Smooth muscle cell (in vitro differentiated cells): ENCODE results near the gene MSH5. TPM values are rescaled to one million over a fixed set of nuclear protein-coding genes. Genes with fewer than 3 reads are reported as not detected.

Source experiments
- DNase-seq: peaks from one replicate; lab custom pipeline; 2025; ENCODE audit not compliant: unreplicated experiment; lab: John Stamatoyannopoulos, UW
- H2AFZ ChIP-seq: fragments of 200-600 bp; sonication (generic); 2 replicates; pipeline ENCODE4 v1.6.0; 2016; ENCODE audit warnings: antibody characterized with exemption, low read depth, mild to moderate bottlenecking
- H3F3A ChIP-seq: fragments of 200-600 bp; sonication (generic); 2 replicates; pipeline ENCODE4 v1.6.0; 2017; ENCODE audit warnings: antibody characterized with exemption, low read depth
- H3K27ac ChIP-seq: fragments of 200-600 bp; sonication (generic); 2 replicates; pipeline ENCODE4 v1.5.1; 2016; ENCODE audit warnings: low read depth, mild to moderate bottlenecking
- H3K27me3 ChIP-seq: fragments of 200-600 bp; sonication (generic); 2 replicates; pipeline ENCODE4 v1.6.1; 2016; ENCODE audit warnings: low read depth, mild to moderate bottlenecking
- H3K36me3 ChIP-seq: fragments of 200-600 bp; sonication (generic); 2 replicates; pipeline ENCODE4 v1.5.1; 2016; ENCODE audit warnings: low read depth
- H3K4me1 ChIP-seq: fragments of 200-600 bp; sonication (generic); 2 replicates; pipeline ENCODE4 v1.5.1; 2016; ENCODE audit warnings: low read depth
- H3K4me2 ChIP-seq: fragments of 200-600 bp; sonication (generic); 2 replicates; pipeline ENCODE4 v1.6.0; 2016; ENCODE audit warnings: mild to moderate bottlenecking
- H3K4me3 ChIP-seq: fragments of 200-600 bp; sonication (generic); 2 replicates; pipeline ENCODE4 v1.5.1; 2016; ENCODE audit warnings: mild to moderate bottlenecking
- H3K79me2 ChIP-seq: fragments of 200-600 bp; sonication (generic); 2 replicates; pipeline ENCODE4 v1.6.0; 2016; ENCODE audit warnings: low read depth, mild to moderate bottlenecking
- H3K9ac ChIP-seq: fragments of 200-600 bp; sonication (generic); 2 replicates; pipeline ENCODE4 v1.6.0; 2016; ENCODE audit warnings: low read depth
- H3K9me3 ChIP-seq: fragments of 200-600 bp; sonication (generic); replicated peaks from 2 replicates; pipeline ENCODE4 v1.5.1; 2016; ENCODE audit warnings: low read depth
- H4K20me1 ChIP-seq: fragments of 200-600 bp; sonication (generic); 2 replicates; pipeline ENCODE4 v1.6.0; 2016; ENCODE audit warnings: low read depth
- WGBS: methylation state at CpG from one replicate; pipeline ENCODE4 v1.1.7; 2016; ENCODE audit warnings: low lambda C conversion rate; 5-methylcytosine and 5-hydroxymethylcytosine counted together
- polyA plus RNA-seq: library from polyadenylated mRNA; unstranded; fragments of >200 nt; fragmentation: Nextera tagmentation; extraction: Ambion mirVana; gene quantifications from 2 replicates; pipeline ENCODE4 v1.2.1, GENCODE V29; 2016
- total RNA-seq: library from RNA; depleted of rRNA; stranded (reverse); fragments of >200 nt; gene quantifications from 2 replicates; pipeline ENCODE4 v1.2.3, GENCODE V29; 2014
- TF ChIP-seq, protein P1 (sequence below): fragments of 200-600 bp; sonication (generic); IDR thresholded peaks from 2 replicates; pipeline ENCODE4 v1.5.1; 2017; ENCODE audit warnings: borderline replicate concordance, mild to moderate bottlenecking, antibody characterized with exemption; ENCODE audit not compliant: insufficient read depth, poor library complexity, severe bottlenecking

Gene MSH5
- total and polyA plus RNA-seq, 2 experiments from 2014 or later: 4.7 to 10.6 TPM

DNA sequence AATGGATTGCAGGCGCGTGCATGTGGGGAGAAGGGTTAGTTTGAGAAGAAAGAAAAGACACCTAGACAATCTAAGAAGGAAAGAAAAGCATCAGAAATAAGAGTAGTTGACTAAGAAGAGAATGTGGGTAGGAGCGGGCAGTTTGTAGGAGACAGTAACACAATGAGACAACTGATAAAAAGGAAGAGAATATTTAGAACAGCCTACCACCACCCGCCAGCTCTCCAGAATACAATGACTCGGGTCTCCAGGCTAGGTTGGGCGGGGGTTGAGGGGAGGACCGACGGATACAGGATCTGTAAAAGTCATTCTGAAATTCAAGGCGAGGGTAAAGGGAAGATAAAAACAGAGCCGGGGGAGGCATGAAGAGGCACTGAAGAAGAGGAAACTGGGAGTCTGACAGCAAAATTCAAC lies 37.4 kb upstream of the MSH5 start:
- peak overlapping the region; percentile 82 for H2AFZ ChIP-seq
- no peak for DNase-seq
- H3K27me3 ChIP-seq: no peaks in the 10 kb centered on the region
- H3F3A ChIP-seq: no peaks in the 10 kb centered on the region
- peak overlapping the region; percentile 71 for H3K4me3 ChIP-seq
- no peaks in the 10 kb centered on the region for H3K9me3 ChIP-seq
- H4K20me1 ChIP-seq: peaks cover 5% of the 10 kb centered on the region
- TF ChIP-seq, protein P1, sequence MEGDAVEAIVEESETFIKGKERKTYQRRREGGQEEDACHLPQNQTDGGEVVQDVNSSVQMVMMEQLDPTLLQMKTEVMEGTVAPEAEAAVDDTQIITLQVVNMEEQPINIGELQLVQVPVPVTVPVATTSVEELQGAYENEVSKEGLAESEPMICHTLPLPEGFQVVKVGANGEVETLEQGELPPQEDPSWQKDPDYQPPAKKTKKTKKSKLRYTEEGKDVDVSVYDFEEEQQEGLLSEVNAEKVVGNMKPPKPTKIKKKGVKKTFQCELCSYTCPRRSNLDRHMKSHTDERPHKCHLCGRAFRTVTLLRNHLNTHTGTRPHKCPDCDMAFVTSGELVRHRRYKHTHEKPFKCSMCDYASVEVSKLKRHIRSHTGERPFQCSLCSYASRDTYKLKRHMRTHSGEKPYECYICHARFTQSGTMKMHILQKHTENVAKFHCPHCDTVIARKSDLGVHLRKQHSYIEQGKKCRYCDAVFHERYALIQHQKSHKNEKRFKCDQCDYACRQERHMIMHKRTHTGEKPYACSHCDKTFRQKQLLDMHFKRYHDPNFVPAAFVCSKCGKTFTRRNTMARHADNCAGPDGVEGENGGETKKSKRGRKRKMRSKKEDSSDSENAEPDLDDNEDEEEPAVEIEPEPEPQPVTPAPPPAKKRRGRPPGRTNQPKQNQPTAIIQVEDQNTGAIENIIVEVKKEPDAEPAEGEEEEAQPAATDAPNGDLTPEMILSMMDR: no peak
- H3K4me2 ChIP-seq: peak overlapping the region; percentile 86
- peaks cover 27% of the 10 kb centered on the region for H3K79me2 ChIP-seq
- H3K36me3 ChIP-seq: no peaks in the 10 kb centered on the region
- H3K4me1 ChIP-seq: peaks cover 10% of the 10 kb centered on the region
- peak overlapping the region; percentile 81 for H3K27ac ChIP-seq
- WGBS: 6% methylated on average over 10 of the region's 10 CpGs
- H3K9ac ChIP-seq: peak overlapping the region; percentile 90

DNA sequence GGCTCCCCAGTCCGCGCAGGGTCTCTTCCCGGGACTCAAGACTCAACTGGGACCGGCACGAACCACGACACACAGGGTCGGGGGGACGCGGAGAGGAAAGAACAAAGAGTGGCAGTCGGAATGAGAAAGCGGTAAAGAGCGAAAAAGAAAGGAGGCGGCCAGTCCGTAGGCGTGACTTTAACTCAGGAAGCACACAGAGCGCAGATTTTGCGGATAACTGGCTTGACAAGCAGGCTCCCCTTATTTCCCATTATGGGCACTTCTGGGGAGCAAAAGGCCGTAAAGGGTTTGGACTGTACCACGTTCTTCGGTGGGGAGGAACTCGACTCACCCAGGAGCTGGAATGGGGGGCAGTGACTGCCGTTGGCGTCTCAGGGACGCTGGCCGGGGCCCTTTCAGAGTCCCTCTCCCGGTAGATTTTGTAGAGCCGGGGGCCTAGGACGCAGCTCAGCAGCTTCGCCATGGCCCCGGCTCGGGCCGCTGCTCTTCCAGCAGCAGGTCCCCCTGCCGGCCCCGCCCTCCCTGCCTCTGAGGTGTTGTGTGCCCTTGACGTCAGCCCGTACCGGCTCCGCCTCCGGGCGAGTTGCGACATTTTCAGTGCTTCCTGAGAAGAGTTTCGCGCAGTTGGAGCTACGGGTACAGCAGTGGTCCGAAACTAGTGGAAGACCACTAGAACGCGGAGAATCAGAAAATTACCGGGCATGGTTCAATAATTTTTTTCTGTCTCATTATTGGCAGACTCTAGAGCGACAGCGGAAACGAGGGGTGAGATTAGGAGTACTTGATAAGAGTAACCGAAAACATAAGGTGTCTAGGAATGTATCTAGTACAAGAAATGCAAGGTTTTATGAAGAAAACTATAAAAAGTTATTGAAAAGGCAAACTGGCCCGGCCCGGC lies 36.7 kb upstream of the MSH5 start, which contains the start of gene ABHD16A:
TSS of gene ABHD16A (minus strand) at position 506 of the 898 bp plus-strand sequence. CDS start at position 463, 43 bp downstream.
- 2% methylated on average over 54 of the region's 54 CpGs for WGBS
- H3K79me2 ChIP-seq: peaks cover 27% of the 10 kb centered on the region
- H3K4me3 ChIP-seq: peak within 1 kb of the TSS; percentile 71
- H3K4me2 ChIP-seq: peak within 1 kb of the TSS; percentile 86
- H3K27me3 ChIP-seq: no peaks in the 10 kb centered on the region
- TF ChIP-seq, protein P1: no peak
- peak within 1 kb of the TSS; percentile 81 for H3K27ac ChIP-seq
- no peaks in the 10 kb centered on the region for H3K9me3 ChIP-seq
- DNase-seq: peak; percentile 82
- H4K20me1 ChIP-seq: peaks cover 5% of the 10 kb centered on the region
- no peaks in the 10 kb centered on the region for H3K36me3 ChIP-seq
- peak within 1 kb of the TSS; percentile 82 for H2AFZ ChIP-seq
- H3K9ac ChIP-seq: peak within 1 kb of the TSS; percentile 90
- peaks cover 10% of the 10 kb centered on the region for H3K4me1 ChIP-seq
- H3F3A ChIP-seq: no peaks in the 10 kb centered on the region

DNA sequence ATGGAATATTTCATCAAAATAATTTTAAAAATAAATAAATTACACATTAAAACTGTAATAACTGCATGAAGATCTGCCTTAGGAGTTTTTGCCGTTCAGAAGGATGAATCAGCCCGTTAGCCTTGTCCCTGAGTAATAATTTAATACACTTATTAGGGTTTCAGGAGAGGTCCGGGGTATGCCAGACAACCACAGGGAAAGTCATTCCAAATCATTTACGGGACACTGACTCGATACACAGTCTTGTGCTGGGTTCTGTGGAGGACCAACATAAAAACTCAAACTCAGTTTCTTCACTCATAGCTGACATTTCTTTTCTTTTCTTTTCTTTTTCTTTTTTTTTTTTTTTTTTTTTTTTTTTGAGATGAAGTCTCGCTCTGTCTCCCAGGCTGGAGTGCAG lies 33.9 kb upstream of the MSH5 start:
- no peak overlapping the region for H3K27ac ChIP-seq
- peaks cover 20% of the 10 kb centered on the region for H3K79me2 ChIP-seq
- H3K4me2 ChIP-seq: no peak overlapping the region
- no peak overlapping the region for H3K4me3 ChIP-seq
- no peaks in the 10 kb centered on the region for H3K9me3 ChIP-seq
- no peaks in the 10 kb centered on the region for H3F3A ChIP-seq
- peaks cover 10% of the 10 kb centered on the region for H3K4me1 ChIP-seq
- H2AFZ ChIP-seq: no peak overlapping the region
- no peak overlapping the region for H3K9ac ChIP-seq
- TF ChIP-seq, protein P1: no peak
- peaks cover 4% of the 10 kb centered on the region for H4K20me1 ChIP-seq
- H3K36me3 ChIP-seq: no peaks in the 10 kb centered on the region
- no peaks in the 10 kb centered on the region for H3K27me3 ChIP-seq
- DNase-seq: no peak
- WGBS: 89% methylated on average over 6 of the region's 6 CpGs
